HepG2 (cell line): ENCODE data around the gene ANKLE1. TPM values are rescaled to one million over a fixed set of nuclear protein-coding genes. Genes with fewer than 3 reads are reported as not detected.

Source experiments
- AGO1 ChIP-seq: fragments of 200-400 bp; formaldehyde crosslinking; IDR thresholded peaks from 2 replicates; pipeline ENCODE4 v1.6.1; 2017; ENCODE audit warnings: mild to moderate bottlenecking, low read depth, low read length, moderate library complexity; ENCODE audit not compliant: poor library complexity, severe bottlenecking
- ARHGAP35 ChIP-seq: sonication (generic); formaldehyde crosslinking; IDR thresholded peaks from 2 replicates; pipeline ENCODE4 v1.9.0; 2022; ENCODE audit warnings: mild to moderate bottlenecking, inconsistent platforms, moderate library complexity, missing genetic modification reagents, borderline replicate concordance
- ISL2 ChIP-seq: sonication (generic); formaldehyde crosslinking; IDR thresholded peaks from 2 replicates; pipeline ENCODE4 v1.5.0; 2020; ENCODE audit warnings: missing genetic modification reagents
- KLF9 ChIP-seq: IDR thresholded peaks from 2 replicates; pipeline ENCODE4 v1.6.1; 2016; ENCODE audit warnings: low read depth
- LCORL ChIP-seq, 2 experiments: fragments of 450-650 bp in 1 of 2; sonication (generic) in 1 of 2; formaldehyde crosslinking in 1 of 2; IDR thresholded peaks; 2 replicates each; pipeline versions ENCODE4 v1.5.0 to v1.6.1; 2017 to 2020; ENCODE audit warnings: antibody characterized with exemption in 1 of 2, missing genetic modification reagents in 1 of 2
- MAZ ChIP-seq, 2 experiments: sonication (generic) in 1 of 2; formaldehyde crosslinking in 1 of 2; IDR thresholded peaks; 2 replicates each; pipeline versions ENCODE4 v1.5.0 to v1.6.1; 2012 to 2020; ENCODE audit warnings: low read depth in 2 of 2, mild to moderate bottlenecking in 2 of 2, borderline replicate concordance in 1 of 2, improper control_type of control experiment in 1 of 2, low read length in 1 of 2, missing genetic modification reagents in 1 of 2, moderate library complexity in 1 of 2
- MED1 ChIP-seq: sonication (generic); formaldehyde crosslinking; IDR thresholded peaks from 2 replicates; pipeline ENCODE4 v1.4.0; 2020; ENCODE audit warnings: missing genetic modification reagents
- MXD4 ChIP-seq: IDR thresholded peaks from 2 replicates; pipeline ENCODE4 v1.6.1; 2016; ENCODE audit warnings: mild to moderate bottlenecking, missing biosample characterization, missing genetic modification reagents
- SETDB1 ChIP-seq: sonication (generic); formaldehyde crosslinking; IDR thresholded peaks from 2 replicates; pipeline ENCODE4 v1.5.1; 2020; ENCODE audit warnings: missing genetic modification reagents, mild to moderate bottlenecking, borderline replicate concordance
- SNAI1 ChIP-seq: sonication (generic); formaldehyde crosslinking; IDR thresholded peaks from 2 replicates; pipeline ENCODE4 v1.5.0; 2020; ENCODE audit warnings: mild to moderate bottlenecking, missing genetic modification reagents, borderline replicate concordance
- SOX6 ChIP-seq, 2 experiments: fragments of 450-650 bp in 1 of 2; sonication (generic) in 1 of 2; formaldehyde crosslinking in 1 of 2; IDR thresholded peaks; 2 replicates each; pipeline versions ENCODE4 v1.4.0 to v1.6.1; 2017 to 2020; ENCODE audit warnings: antibody characterized with exemption in 1 of 2, mild to moderate bottlenecking in 1 of 2, missing genetic modification reagents in 1 of 2
- SPEN ChIP-seq: sonication (generic); formaldehyde crosslinking; IDR thresholded peaks from 2 replicates; pipeline ENCODE4 v1.5.1; 2020; ENCODE audit warnings: low read depth, mild to moderate bottlenecking, missing genetic modification reagents
- SRY ChIP-seq: sonication (generic); formaldehyde crosslinking; IDR thresholded peaks from 2 replicates; pipeline ENCODE4 v1.8.0; 2022; ENCODE audit warnings: mild to moderate bottlenecking, missing genetic modification reagents
- TBX3 ChIP-seq: fragments of 450-650 bp; IDR thresholded peaks from 2 replicates; pipeline ENCODE4 v1.6.1; 2017; ENCODE audit warnings: antibody characterized with exemption, mild to moderate bottlenecking, inconsistent platforms, borderline replicate concordance
- ZBTB38 ChIP-seq: sonication (generic); formaldehyde crosslinking; IDR thresholded peaks from 2 replicates; pipeline ENCODE4 v1.5.1; 2020; ENCODE audit warnings: mild to moderate bottlenecking, missing genetic modification reagents
- ZFAT ChIP-seq: sonication (generic); formaldehyde crosslinking; conservative IDR thresholded peaks from 2 replicates; pipeline ENCODE4 v1.8.1; 2023; ENCODE audit warnings: missing genetic modification reagents, inconsistent platforms
- ZNF496 ChIP-seq: sonication (generic); formaldehyde crosslinking; IDR thresholded peaks from 2 replicates; pipeline ENCODE4 v1.8.1; 2023; ENCODE audit warnings: mild to moderate bottlenecking, moderate library complexity, missing genetic modification reagents; ENCODE audit not compliant: insufficient replicate concordance
- ZNF839 ChIP-seq: sonication (generic); formaldehyde crosslinking; IDR thresholded peaks from 2 replicates; pipeline ENCODE4 v1.4.0; 2020; ENCODE audit warnings: missing genetic modification reagents, mild to moderate bottlenecking, borderline replicate concordance
- polyA plus RNA-seq, 8 experiments: library from polyadenylated mRNA; depleted of rRNA in 3 of 8; stranded (reverse) in 7 of 8; unstranded in 1 of 8; fragments of >200 nt; fragmentation: Illumina TruSeq in 4 of 8; extraction: Trizol in 4 of 8; gene quantifications; 2 replicates each; pipeline versions ENCODE4 v1.2.1 to v1.2.3, GENCODE V29; 2011 to 2016; ENCODE audit warnings: low read depth in 4 of 8, missing spikeins in 1 of 8, mixed read lengths in 1 of 8; ENCODE audit not compliant: insufficient read depth in 1 of 8
- total RNA-seq, 5 experiments: library from RNA; depleted of rRNA; stranded (reverse); fragments of >200 nt; fragmentation: Illumina TruSeq; extraction: Trizol; gene quantifications; 2 replicates each; pipeline ENCODE4 v1.2.3, GENCODE V29; 2016; ENCODE audit warnings: low read depth in 1 of 5
- TF ChIP-seq, protein P1 (sequence below): sonication (generic); formaldehyde crosslinking; IDR thresholded peaks from 2 replicates; pipeline ENCODE4 v1.5.1; 2020; ENCODE audit warnings: mild to moderate bottlenecking, moderate library complexity, missing genetic modification reagents
- TF ChIP-seq, protein P2 (sequence below): sonication (generic); formaldehyde crosslinking; IDR thresholded peaks from 2 replicates; pipeline ENCODE4 v1.8.1; 2023; ENCODE audit warnings: mild to moderate bottlenecking, moderate library complexity, missing genetic modification reagents
- TF ChIP-seq, protein P3 (sequence below): sonication (generic); formaldehyde crosslinking; IDR thresholded peaks from 2 replicates; pipeline ENCODE4 v1.5.1; 2020; ENCODE audit warnings: mild to moderate bottlenecking, missing genetic modification reagents, moderate library complexity
- TF ChIP-seq, protein P4 (sequence below): sonication (generic); formaldehyde crosslinking; IDR thresholded peaks from 2 replicates; pipeline ENCODE4 v1.4.0; 2020; ENCODE audit warnings: missing genetic modification reagents, mild to moderate bottlenecking, borderline replicate concordance

The ANKLE1 gene
- total and polyA plus RNA-seq, 2 of the 13 experiments (the other 11 are each of a cell fraction or from before 2014, with no cell fraction given), result 0.69 to 1.5 TPM

DNA sequence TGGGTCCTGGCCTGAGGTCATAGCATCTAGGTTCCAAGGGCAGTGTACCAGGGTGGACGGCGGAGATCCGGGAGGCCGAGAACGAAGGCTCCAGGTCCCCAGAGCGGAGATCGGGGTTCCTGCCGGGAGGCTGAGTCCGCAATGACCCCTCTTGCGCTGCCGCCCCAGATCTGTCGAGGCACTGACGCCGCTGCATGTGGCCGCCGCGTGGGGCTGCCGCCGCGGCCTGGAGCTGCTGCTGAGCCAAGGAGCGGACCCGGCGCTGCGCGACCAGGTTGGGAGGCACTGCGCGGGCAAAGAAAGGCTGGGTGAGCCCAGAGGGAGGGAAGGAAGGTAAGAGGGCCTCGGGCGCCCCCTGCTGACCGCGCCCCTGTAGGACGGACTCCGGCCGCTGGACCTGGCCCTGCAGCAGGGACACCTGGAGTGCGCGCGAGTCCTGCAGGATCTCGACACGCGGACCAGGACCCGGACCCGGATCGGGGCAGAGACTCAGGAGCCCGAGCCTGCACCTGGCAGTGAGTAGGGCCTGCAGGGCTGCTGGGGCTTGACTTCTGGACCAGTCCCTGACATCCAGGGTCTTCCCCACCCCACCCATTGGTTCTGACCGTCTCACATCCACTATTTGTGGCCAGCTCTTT is 906 bp downstream of the ANKLE1 start (continued):
- TF ChIP-seq, protein P1, sequence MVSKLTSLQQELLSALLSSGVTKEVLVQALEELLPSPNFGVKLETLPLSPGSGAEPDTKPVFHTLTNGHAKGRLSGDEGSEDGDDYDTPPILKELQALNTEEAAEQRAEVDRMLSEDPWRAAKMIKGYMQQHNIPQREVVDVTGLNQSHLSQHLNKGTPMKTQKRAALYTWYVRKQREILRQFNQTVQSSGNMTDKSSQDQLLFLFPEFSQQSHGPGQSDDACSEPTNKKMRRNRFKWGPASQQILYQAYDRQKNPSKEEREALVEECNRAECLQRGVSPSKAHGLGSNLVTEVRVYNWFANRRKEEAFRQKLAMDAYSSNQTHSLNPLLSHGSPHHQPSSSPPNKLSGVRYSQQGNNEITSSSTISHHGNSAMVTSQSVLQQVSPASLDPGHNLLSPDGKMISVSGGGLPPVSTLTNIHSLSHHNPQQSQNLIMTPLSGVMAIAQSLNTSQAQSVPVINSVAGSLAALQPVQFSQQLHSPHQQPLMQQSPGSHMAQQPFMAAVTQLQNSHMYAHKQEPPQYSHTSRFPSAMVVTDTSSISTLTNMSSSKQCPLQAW (CRISPR knock-in tag), result peak; percentile 59; the same call in 1 of the 2 replicates
- TF ChIP-seq, protein P2, sequence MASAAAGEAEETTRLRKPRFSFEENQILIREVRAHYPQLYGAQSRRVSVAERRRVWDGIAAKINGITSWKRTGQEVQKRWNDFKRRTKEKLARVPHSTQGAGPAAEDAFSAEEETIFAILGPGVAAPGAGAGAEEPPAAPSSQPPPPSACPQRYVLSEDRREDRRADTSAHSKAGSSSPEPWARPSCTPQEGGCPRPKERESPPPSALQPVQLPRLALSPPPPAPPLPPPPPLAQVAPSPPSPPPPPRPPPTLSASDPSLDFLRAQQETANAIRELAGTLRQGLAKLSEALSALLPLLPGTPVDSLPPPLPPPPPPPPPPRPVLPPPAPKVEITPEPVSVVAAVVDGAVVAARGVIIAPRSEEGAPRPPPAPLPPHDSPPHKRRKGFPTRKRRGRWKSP, result peak; percentile 80; the same call in 1 of the 2 replicates
- TF ChIP-seq SPEN (CRISPR knock-in tag) (0 out of 2 replicates have a peak, but pooled peaks have one; percentile 63), ISL2 (0 out of 2 replicates have a peak, but pooled peaks have one; percentile 36), MED1 (peak; percentile 49; the same call in 1 of the 2 replicates), MXD4 (CRISPR knock-in tag) (no peak), SETDB1 (CRISPR knock-in tag) (no peak), SRY (CRISPR knock-in tag) (0 out of 2 replicates have a peak, but pooled peaks have one; percentile 41), ZFAT (CRISPR knock-in tag) (no peak), ARHGAP35 (CRISPR knock-in tag) (peak; percentile 56; the same call in 1 of the 2 replicates), LCORL (IDR thresholded peaks at IDR 0.05) (no peak), LCORL (CRISPR knock-in tag; IDR thresholded peaks at IDR 0.05) (peak; percentile 67), ZBTB38 (CRISPR knock-in tag) (peak; percentile 84), AGO1 (no peak), KLF9 (no peak), SOX6 (IDR thresholded peaks at IDR 0.05) (no peak), SOX6 (CRISPR knock-in tag; IDR thresholded peaks at IDR 0.05) (peak; percentile 46; the same call in 1 of the 2 replicates), ZNF839 (CRISPR knock-in tag) (peak; percentile 58; the same call in 1 of the 2 replicates), ZNF496 (CRISPR knock-in tag) (no peak), SNAI1 (CRISPR knock-in tag) (peak; percentile 35; the same call in 1 of the 2 replicates), TBX3 (no peak), MAZ (IDR thresholded peaks at IDR 0.05; ENCODE audit: borderline replicate concordance, low read depth, low read length) (peak; percentile 34; the same call in 1 of the 2 replicates), MAZ (CRISPR knock-in tag; IDR thresholded peaks at IDR 0.05; ENCODE audit: low read depth) (no peak)
- TF ChIP-seq, protein P3, sequence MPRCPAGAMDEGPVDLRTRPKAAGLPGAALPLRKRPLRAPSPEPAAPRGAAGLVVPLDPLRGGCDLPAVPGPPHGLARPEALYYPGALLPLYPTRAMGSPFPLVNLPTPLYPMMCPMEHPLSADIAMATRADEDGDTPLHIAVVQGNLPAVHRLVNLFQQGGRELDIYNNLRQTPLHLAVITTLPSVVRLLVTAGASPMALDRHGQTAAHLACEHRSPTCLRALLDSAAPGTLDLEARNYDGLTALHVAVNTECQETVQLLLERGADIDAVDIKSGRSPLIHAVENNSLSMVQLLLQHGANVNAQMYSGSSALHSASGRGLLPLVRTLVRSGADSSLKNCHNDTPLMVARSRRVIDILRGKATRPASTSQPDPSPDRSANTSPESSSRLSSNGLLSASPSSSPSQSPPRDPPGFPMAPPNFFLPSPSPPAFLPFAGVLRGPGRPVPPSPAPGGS (CRISPR knock-in tag), result peak; percentile 56; the same call in 1 of the 2 replicates
- TF ChIP-seq, protein P4, sequence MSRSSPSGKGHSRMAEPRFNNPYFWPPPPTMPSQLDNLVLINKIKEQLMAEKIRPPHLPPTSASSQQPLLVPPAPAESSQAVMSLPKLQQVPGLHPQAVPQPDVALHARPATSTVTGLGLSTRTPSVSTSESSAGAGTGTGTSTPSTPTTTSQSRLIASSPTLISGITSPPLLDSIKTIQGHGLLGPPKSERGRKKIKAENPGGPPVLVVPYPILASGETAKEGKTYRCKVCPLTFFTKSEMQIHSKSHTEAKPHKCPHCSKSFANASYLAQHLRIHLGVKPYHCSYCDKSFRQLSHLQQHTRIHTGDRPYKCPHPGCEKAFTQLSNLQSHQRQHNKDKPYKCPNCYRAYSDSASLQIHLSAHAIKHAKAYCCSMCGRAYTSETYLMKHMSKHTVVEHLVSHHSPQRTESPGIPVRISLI (CRISPR knock-in tag), result peak; percentile 42; the same call in 1 of the 2 replicates
